Sciatic nerve (tissue), 2 donors: Measurements from ENCODE around the gene IRAK3. TPM values are rescaled to one million over a fixed set of nuclear protein-coding genes. Genes with fewer than 3 reads are reported as not detected.

Source experiments
- ATAC-seq: fragments of 200-7000 bp; cut with Tn5 transposase; one replicate; pipeline ENCODE4 v1.9.1; 2020; ENCODE audit warnings: mild to moderate bottlenecking, moderate library complexity
- DNase-seq: peaks from one replicate; pipeline ENCODE4 v3.0.0-alpha.2; 2020; ENCODE audit warnings: low spot score
- intact Hi-C: fragments of 100-400 bp; cut with DNase I; formaldehyde crosslinking; loops from one replicate; pipeline ENCODE4 v1.14.2; 2022
- total RNA-seq: library from RNA; stranded (reverse); fragmentation: NEBNext Ultra II Directional; extraction: Animal tissue kit (Norgen Biotek cat#: 25700); gene quantifications from one replicate; pipeline ENCODE4 v1.2.1, GENCODE V29; 2021
- donor health status: DM: no; HTN: no; CAD: no.
- donor health status: DM: no; HTN: no; CAD: no.

Gene IRAK3
- 19.3 TPM for total RNA-seq

GRCh38 chr12:66188584-66189485, at the start of gene IRAK3:
TSS of gene IRAK3 (plus strand) at chr12:66189214. CDS start at chr12:66189300, 86 bp downstream.
- intact Hi-C loops: no loop called here
- DNase-seq (peak; percentile 86), ATAC-seq (peak; percentile 98)

DNA sequence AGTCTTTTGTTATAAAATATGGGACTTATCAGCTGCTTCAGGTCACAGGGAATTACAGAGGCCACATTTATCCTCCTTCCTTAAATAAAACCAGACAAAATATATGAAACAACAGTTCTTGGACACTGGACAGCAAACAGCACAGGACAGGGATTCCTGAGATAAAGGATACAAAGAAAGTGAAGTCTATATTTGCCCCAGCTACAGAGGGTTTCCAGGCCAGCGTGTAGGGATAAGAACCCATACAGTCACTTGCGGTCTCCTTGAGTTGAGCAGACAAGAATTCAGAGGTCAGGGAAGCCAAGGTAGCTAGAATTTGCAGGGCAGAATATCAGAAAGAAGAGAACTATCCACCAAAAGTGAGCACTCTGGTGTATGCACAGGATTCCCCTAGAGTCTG, 49.7 kb upstream of the IRAK3 start:
- intact Hi-C loops: no loop called here
- ATAC-seq: no peak
- DNase-seq: no peak

GRCh38 chr12:66140731-66141130, 48.3 kb upstream of the IRAK3 start:
- ATAC-seq (no peak), DNase-seq (no peak)
- intact Hi-C loops: no loop called here

- no peak for DNase-seq
- ATAC-seq: no peak
- intact Hi-C loops: no loop called here
Observed at GRCh38 chr12:66141299-66141698, 47.7 kb upstream of the IRAK3 start.

DNA sequence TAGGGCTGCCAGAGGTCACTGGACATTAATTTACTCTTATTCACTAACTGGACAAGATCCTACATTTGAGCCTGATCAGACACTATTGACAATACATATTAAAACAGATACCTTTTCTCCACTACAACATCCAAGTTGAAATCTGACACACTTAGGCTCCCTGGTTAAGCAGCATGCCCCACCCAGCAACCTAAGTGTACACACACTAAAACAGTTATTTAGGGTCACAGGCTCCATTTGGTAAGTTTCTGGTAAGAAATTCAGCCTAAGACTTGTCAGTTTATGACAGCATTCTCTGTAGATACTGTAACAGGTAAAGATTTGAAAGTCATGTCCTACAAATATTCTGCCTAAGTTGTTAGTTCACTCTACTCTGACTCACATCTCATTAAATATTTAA, 46.2 kb upstream of the IRAK3 start:
- ATAC-seq (no peak), DNase-seq (no peak)
- intact Hi-C loops: no loop called here

GRCh38 chr12:66143868-66144267, 45.1 kb upstream of the IRAK3 start:
- ATAC-seq (no peak), DNase-seq (no peak)
- intact Hi-C loops: no loop called here

DNA sequence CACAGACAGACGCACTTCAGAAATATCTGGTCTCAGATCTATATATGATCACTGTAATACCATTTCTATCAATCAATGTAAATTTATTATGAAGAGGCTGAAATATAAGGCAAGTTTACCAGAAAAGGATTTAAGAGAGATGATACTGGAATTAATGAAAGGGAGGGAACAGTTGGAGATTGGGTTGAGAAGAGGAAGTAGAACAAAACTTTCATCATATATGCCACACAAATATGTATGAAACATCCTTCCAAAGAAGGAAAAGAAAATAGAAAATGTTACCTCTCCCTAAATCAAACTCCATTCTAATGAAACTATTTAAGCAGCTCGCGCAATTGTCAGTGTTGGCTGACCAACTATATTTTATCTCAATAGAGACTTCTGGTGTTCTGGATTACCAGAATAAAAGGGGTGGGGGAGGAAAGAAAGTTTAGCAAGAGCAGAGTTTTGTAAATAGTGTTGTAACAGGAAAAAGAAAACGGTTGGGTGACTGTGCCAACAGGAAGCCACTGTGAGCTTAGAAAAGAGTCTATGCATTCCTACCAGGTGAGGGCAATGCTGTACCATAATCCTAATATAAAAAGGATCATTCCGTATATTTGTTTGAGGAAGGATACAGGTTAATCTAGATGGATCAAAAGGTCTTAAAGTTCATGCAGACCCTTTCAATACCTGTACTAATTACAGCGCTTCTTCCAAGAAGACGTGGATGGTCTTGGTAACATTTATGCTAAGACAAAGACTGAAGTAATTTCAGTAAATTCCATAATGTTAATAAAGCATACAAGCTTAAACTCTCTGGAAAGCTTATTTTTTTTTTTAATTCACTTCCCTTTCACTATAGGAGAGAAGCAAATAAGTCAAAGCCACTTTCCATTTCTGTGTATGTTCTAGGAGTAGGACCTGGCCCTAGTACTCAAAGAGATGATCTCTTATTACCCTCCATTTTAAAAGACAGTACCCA, 43.9 kb upstream of the IRAK3 start:
- intact Hi-C loops: no loop called here
- no peak for DNase-seq

GRCh38 chr12:66149702-66150398, 39.2 kb upstream of the IRAK3 start:
- DNase-seq (no peak), ATAC-seq (no peak)
- intact Hi-C loops: no loop called here

More for the DNA sequence above, 43.9 kb upstream of the IRAK3 start:
- ATAC-seq: peak; percentile 89

- intact Hi-C loops: no loop called here
- DNase-seq (no peak), ATAC-seq (peak; percentile 42)
Observed at GRCh38 chr12:66152732-66153131, 36.3 kb upstream of the IRAK3 start.

DNA sequence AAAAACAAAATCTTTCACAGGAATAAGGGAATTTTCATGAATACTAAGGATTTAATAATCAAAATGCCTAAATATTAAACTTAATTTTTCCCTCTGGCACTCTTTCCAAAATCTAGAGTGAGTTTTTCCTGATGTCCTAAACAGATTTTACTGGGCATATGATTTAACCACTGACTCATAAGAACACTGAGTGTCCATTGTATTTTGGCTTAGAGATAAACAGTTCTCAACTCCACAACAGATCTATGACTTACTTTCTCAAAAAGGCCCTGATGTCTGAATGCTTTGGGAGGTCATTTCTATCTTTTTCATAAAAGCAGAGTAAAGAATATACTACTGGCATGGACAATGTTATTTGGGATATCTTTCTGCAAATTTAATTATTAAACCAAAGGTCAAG, 34.2 kb upstream of the IRAK3 start:
- intact Hi-C loops: no loop called here
- ATAC-seq: no peak

DNA sequence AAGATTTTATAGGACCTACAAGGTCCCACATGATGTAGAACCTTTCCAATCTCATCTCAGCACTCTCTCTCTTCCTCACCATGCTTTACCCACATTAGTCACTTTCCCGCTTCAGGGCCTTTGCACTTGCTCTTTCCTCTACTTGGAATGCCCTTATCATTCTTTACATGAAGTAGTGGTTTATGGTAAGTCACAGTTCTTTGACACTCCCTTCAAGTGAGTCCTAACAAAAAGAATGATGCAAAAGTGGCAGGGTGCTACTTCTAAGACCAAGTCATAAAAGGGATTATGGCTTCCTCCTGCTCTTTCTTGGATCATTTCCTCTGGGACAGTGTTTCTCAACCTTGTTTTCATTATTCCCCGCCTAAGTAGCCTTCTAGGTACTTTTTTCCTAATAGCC, 32.4 kb upstream of the IRAK3 start:
- DNase-seq: no peak
- intact Hi-C loops: no loop called here
- ATAC-seq: no peak

More for the DNA sequence above, 34.2 kb upstream of the IRAK3 start:
- DNase-seq: no peak

GRCh38 chr12:66159123-66159522, 29.9 kb upstream of the IRAK3 start:
- intact Hi-C loops: no loop called here
- no peak for DNase-seq
- no peak for ATAC-seq

DNA sequence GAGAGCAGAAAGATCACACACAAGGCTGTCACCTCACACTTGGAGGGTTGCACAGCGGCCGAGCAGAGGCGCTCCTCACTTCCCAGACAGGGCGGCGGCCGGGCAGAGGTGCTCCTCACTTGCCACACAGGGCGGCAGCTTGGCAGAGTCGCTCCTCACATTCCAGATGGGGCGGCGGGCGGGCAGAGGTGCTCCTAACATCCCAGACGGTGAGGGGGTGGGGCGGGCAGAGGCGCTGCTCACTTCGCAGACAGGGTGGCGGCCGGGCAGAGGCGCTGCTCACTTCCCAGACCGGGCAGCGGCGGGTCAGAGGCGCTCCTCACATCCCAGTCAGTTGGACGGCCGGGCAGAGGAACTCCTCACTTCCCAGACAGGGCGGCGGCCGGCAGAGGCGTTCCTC, 28.3 kb upstream of the IRAK3 start:
- no peak for DNase-seq
- intact Hi-C loops: no loop called here
- no peak for ATAC-seq

DNA sequence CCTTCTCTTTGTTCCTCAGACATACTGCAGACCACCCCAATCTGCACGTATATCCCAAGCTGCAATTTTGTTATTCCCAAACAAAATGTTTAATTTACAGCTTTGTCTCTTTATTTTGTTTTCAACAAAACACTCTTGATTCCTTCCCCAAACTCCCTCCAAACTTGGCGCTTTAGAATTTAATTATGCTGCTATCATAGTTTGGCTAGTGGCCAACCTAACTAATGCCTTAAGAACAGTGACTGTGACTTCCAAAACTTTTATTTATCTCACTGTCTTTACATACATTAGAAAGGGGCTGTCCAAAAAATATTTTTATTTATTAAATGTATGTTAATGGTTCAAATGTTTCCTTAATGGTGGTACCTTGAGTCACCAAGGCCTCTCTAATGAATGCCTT, 26.3 kb upstream of the IRAK3 start:
- ATAC-seq: no peak
- intact Hi-C loops: no loop called here
- DNase-seq: no peak

DNA sequence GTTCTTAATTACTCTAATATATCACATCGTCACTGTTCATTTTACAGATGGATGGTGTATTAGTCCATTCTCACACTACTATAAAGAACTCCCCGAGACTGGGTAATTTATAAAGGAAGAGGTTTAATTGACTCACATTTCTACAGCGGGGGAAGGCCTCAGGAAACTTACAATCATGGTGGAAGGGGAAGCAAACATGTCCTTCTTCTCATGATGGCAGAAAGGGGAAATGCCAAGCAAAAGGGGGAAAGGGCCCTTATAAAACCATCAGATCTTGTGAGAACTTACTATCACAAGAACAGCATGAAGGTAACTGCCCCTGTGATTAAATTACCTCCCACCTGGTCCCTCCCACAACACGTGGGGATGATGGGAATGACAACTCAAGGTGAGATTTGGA, 25.7 kb upstream of the IRAK3 start:
- ATAC-seq: no peak
- intact Hi-C loops: no loop called here
- no peak for DNase-seq

DNA sequence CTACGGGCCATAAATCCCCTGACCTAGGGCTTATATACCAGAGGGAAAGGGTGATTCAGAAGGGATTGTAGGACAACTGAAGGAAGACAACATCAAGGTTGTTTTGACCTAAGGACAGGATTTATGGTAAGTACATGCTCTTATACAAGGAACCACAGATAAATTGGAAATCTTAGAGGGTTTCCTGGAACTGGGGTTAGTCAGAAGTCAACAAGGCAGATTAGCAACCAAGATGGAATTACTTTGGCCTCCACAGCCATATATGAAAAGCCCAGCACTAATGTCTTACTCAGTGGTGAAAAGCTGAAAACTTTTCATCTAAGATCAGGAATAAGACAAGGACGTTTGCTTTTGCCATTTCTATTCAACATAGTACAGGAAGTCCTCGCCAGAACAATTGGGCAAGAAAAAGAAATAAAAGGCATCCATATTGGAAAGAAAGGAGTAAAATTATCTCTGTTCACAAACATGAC, 24.6 kb upstream of the IRAK3 start:
- DNase-seq: no peak
- no peak for ATAC-seq
- intact Hi-C loops: no loop called here

DNA sequence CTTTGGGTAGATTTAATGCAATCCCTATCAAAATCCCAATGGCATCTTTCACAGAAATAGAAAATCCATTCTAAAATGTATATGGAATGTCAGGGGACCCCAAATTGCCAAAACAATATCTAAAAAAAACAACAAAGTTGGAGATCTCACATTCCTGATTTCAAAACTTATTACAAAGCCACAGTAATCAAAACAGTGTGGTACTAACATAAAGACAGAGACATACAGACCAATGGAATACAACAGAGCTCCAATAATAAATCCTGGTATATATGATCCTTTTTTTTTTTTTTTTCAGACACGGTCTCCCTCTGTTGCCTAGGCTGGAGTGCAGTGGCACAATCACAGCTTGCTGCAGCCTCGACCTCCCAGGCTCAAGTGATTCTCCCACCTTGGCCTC, 23.9 kb upstream of the IRAK3 start:
- DNase-seq: no peak
- ATAC-seq: no peak
- intact Hi-C loops: no loop called here

DNA sequence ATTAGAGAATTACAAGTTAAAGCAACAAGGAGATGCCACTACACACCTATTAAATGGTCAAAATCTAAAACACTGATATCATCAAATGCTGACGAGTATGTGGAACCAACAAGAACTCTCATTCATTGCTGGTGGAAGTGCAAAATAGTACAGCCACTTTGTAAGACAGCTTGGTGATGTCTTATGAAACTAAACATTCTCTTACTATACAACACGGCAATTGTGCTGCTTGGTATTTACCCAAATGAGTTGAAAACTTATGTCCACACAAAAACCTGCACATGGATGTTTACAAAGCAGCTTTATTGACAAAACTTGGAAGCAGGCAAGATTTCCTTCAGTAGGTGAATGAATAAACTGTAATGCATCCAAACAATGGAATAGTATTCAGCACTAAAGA, 22.5 kb upstream of the IRAK3 start:
- intact Hi-C loops: no loop called here
- ATAC-seq (no peak), DNase-seq (no peak)

- intact Hi-C loops: no loop called here
- ATAC-seq (no peak), DNase-seq (no peak)
Observed at GRCh38 chr12:66168410-66168809, 20.6 kb upstream of the IRAK3 start.
